Sigmoid colon (tissue), 7 donors: ENCODE data around the gene FBXO5. TPM values are rescaled to one million over a fixed set of nuclear protein-coding genes. Genes with fewer than 3 reads are reported as not detected.

Source experiments
- DNase-seq: peaks from one replicate; pipeline ENCODE4 v3.0.0-alpha.2; 2019
- H3K27ac ChIP-seq, 4 donors: fragments of 200-600 bp; sonication (generic); one replicate each; pipeline ENCODE4 v1.5.1; 2016 to 2019; ENCODE audit warnings: mild to moderate bottlenecking in 1 of 4
- H3K27me3 ChIP-seq, 3 donors: fragments of 200-600 bp; sonication (generic); one replicate each; pipeline ENCODE4 v1.5.1; 2019; ENCODE audit warnings: mild to moderate bottlenecking in 1 of 3
- H3K36me3 ChIP-seq, 4 donors: fragments of 200-600 bp; sonication (generic); one replicate each; pipeline ENCODE4 v1.5.1; 2016 to 2019
- H3K4me1 ChIP-seq, 4 donors: fragments of 200-600 bp; sonication (generic); one replicate each; pipeline ENCODE4 v1.5.1; 2017 to 2019
- H3K4me3 ChIP-seq, 4 donors: fragments of 200-600 bp; sonication (generic); one replicate each; pipeline ENCODE4 v1.5.1; 2017 to 2019; ENCODE audit warnings: mild to moderate bottlenecking in 2 of 4, moderate library complexity in 1 of 4
- H3K9me3 ChIP-seq, 4 donors: fragments of 200-600 bp in 3 of 4; sonication (generic) in 3 of 4; one replicate each; pipeline versions ENCODE4 v1.5.1 to v1.6.1; 2013 to 2019
- EP300 ChIP-seq, 4 donors: sonication (generic); formaldehyde crosslinking; IDR thresholded peaks; one replicate each; pipeline ENCODE4 v1.6.1; 2017; ENCODE audit warnings: antibody characterized with exemption in 4 of 4
- POLR2A ChIP-seq, 2 donors: fragments of 450-650 bp; IDR thresholded peaks; one replicate each; pipeline ENCODE4 v1.6.1; 2016; ENCODE audit warnings: antibody characterized with exemption in 2 of 2, mild to moderate bottlenecking in 2 of 2, moderate library complexity in 2 of 2
- POLR2AphosphoS5 ChIP-seq, 4 donors: sonication (generic); formaldehyde crosslinking; IDR thresholded peaks; one replicate each; pipeline ENCODE4 v1.6.1; 2017; ENCODE audit warnings: antibody characterized with exemption in 4 of 4
- WGBS, 2 donors: extraction: QIAGEN DNeasy Blood & Tissue Kit; methylation state at CpG; one replicate each; pipeline ENCODE4 v1.1.7; 2013; 5-methylcytosine and 5-hydroxymethylcytosine counted together
- intact Hi-C: fragments of 100-400 bp; cut with DNase I; formaldehyde crosslinking; loops from one replicate; pipeline ENCODE4 v1.15.1; 2023
- polyA plus RNA-seq, 3 donors: library from polyadenylated mRNA; stranded (reverse); fragments of 200-250 nt; gene quantifications; one replicate each; pipeline ENCODE4 v1.2.3, GENCODE V29; 2013
- total RNA-seq, 4 donors: library from RNA; depleted of rRNA; stranded (reverse); fragments of >200 nt; gene quantifications; one replicate each; pipeline ENCODE4 v1.1.0, GENCODE V29; 2016
- TF ChIP-seq, protein P1 (sequence below), 4 experiments: fragments of 450-650 bp in 3 of 4; fragments of 200-600 bp in 1 of 4; IDR thresholded peaks; one replicate each; pipeline ENCODE4 v1.5.1; 2016 to 2019; ENCODE audit warnings: antibody characterized with exemption in 4 of 4, mild to moderate bottlenecking in 3 of 4, moderate library complexity in 2 of 4
- donor health status: healthy with polysubstance abuse.
- donor health status: Bipolar disorder and iron deficiency.
- donor health status: healthy.

The FBXO5 gene
- total and polyA plus RNA-seq, 7 donors: 1.8 to 6.4 (median 3.3) TPM

DNA sequence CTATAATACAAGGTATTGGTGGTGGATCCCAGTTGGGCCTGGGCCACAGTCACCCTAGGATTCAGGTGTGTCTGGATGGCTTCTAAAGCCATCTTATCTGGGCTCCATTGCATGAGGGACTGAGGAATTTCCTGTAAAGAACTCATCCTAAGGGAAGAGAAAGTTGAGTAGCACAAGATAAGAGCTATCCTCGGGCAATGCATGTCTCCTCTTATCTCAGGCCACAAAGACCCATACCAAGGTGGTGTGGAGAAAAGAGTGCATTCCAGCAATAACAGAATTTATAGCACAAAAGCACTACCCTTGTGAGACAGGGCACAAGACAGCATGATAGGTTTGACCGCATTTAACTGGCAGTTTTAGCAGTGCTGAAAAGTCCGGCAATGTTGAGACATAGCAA, 34.0 kb upstream of the FBXO5 start:
- H3K9me3 ChIP-seq: no peaks in the 10 kb centered on the region
- H3K27me3 ChIP-seq: no peaks in the 10 kb centered on the region
- WGBS, 2 donors: 82 to 83% methylated on average over 3 of the region's 3 CpGs
- no peak overlapping the region for H3K4me3 ChIP-seq
- no peak overlapping the region for H3K27ac ChIP-seq
- no peaks in the 10 kb centered on the region for H3K4me1 ChIP-seq
- DNase-seq: no peak
- no peaks in the 10 kb centered on the region for H3K36me3 ChIP-seq
- intact Hi-C loops: loop anchor here (5.0 kb wide), 1 partner anchor 40 kb away; no protein-coding TSS in a partner anchor
- TF ChIP-seq EP300 (IDR thresholded peaks at IDR 0.05) (no peak), POLR2AphosphoS5 (IDR thresholded peaks at IDR 0.05) (no peak), POLR2A (IDR thresholded peaks at IDR 0.05) (no peak)
- TF ChIP-seq, protein P1, sequence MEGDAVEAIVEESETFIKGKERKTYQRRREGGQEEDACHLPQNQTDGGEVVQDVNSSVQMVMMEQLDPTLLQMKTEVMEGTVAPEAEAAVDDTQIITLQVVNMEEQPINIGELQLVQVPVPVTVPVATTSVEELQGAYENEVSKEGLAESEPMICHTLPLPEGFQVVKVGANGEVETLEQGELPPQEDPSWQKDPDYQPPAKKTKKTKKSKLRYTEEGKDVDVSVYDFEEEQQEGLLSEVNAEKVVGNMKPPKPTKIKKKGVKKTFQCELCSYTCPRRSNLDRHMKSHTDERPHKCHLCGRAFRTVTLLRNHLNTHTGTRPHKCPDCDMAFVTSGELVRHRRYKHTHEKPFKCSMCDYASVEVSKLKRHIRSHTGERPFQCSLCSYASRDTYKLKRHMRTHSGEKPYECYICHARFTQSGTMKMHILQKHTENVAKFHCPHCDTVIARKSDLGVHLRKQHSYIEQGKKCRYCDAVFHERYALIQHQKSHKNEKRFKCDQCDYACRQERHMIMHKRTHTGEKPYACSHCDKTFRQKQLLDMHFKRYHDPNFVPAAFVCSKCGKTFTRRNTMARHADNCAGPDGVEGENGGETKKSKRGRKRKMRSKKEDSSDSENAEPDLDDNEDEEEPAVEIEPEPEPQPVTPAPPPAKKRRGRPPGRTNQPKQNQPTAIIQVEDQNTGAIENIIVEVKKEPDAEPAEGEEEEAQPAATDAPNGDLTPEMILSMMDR (IDR thresholded peaks at IDR 0.05): no peak

DNA sequence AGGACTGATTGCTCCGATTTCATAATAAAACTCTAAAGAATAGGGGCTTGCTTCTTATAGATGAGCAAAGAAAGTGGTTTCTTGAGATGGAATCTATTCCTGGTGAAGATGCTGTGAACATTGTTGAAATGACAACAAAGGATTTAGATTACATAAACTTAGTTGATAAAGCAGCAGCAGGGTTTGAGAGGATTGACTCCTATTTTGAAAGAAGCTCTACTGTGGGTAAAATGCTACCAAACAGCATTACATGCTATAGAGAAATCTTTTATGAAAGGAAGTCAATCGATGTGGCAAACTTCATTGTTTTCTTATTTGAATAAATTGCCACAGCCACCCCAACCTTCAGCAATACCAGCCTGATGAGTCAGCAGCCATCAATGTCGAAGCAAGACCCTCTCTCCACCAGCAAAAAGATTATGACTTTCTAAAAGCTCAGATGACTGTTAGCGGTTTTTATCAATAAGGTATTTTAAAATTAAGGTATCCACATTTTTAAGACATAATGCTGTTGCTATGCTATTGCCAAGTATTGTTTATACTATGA, 32.3 kb upstream of the FBXO5 start:
- Histone ChIP-seq H3K27me3 (no peaks in the 10 kb centered on the region), H3K36me3 (no peaks in the 10 kb centered on the region), H3K4me3 (no peak overlapping the region), H3K9me3 (no peaks in the 10 kb centered on the region), H3K27ac (no peak overlapping the region), H3K4me1 (no peaks in the 10 kb centered on the region)
- TF ChIP-seq POLR2A (IDR thresholded peaks at IDR 0.05) (no peak), EP300 (IDR thresholded peaks at IDR 0.05) (no peak), POLR2AphosphoS5 (IDR thresholded peaks at IDR 0.05) (no peak)
- TF ChIP-seq, protein P1 (IDR thresholded peaks at IDR 0.05): no peak
- WGBS, 2 donors: 67 to 80% methylated on average over 4 of the region's 4 CpGs
- intact Hi-C loops: loop anchor here (5.0 kb wide), 1 partner anchor 38 kb away; no protein-coding TSS in a partner anchor
- no peak for DNase-seq

DNA sequence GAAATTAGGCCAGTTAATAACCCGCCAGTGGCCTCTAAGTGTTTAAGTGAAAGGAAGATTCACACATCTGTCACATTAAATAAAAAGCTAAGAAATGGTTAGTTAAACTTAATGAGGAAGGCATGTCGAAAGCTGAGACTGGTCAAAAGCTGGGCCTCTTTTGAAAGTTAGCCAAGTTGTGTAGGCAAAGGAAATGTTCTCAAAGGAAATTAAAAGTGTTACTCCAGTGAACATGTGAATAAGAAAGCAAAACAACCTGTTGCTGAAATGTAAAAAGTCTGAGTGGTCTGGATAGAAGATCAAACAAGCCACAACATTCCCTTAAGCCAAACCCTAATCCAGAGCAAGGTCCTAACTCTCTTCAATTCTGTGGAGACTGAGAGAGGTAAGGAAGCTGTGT, 30.6 kb upstream of the FBXO5 start:
- Histone ChIP-seq H3K4me3 (no peak overlapping the region), H3K36me3 (no peaks in the 10 kb centered on the region), H3K9me3 (no peaks in the 10 kb centered on the region), H3K4me1 (no peaks in the 10 kb centered on the region), H3K27me3 (no peaks in the 10 kb centered on the region), H3K27ac (no peak overlapping the region)
- intact Hi-C loops: no loop called here
- TF ChIP-seq POLR2AphosphoS5 (IDR thresholded peaks at IDR 0.05): no peak
- TF ChIP-seq EP300 (IDR thresholded peaks at IDR 0.05): no peak
- no peak for DNase-seq
- WGBS, 2 donors: 67 to 81% methylated on average over 2 of the region's 2 CpGs

DNA sequence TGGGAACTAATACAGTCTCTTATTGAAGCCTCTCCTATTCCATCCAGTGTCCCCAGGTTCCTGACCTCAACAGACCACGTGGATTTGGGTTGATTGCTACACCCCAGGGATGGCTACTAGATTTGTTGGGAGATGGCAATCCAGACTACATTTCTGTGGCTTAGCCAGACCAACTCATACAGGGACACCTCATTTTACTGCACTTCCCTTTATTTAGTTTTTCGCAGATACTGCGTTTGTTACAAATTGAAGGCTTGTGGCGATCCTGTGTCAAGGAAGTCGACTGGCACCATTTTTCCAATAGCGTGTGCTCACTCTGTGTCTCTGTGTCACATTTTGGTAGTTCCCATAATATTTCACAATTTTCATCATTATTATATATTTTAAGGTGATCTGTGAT, 30.0 kb upstream of the FBXO5 start:
- WGBS, 2 donors: 85 to 89% methylated on average over 6 of the region's 6 CpGs
- no peak for DNase-seq
- intact Hi-C loops: no loop called here
- no peaks in the 10 kb centered on the region for H3K9me3 ChIP-seq
- TF ChIP-seq POLR2A (IDR thresholded peaks at IDR 0.05) (no peak), POLR2AphosphoS5 (IDR thresholded peaks at IDR 0.05) (no peak)
- H3K4me1 ChIP-seq: no peaks in the 10 kb centered on the region
- no peak overlapping the region for H3K4me3 ChIP-seq
- H3K36me3 ChIP-seq: no peaks in the 10 kb centered on the region
- H3K27ac ChIP-seq: no peak overlapping the region
- H3K27me3 ChIP-seq: no peaks in the 10 kb centered on the region

DNA sequence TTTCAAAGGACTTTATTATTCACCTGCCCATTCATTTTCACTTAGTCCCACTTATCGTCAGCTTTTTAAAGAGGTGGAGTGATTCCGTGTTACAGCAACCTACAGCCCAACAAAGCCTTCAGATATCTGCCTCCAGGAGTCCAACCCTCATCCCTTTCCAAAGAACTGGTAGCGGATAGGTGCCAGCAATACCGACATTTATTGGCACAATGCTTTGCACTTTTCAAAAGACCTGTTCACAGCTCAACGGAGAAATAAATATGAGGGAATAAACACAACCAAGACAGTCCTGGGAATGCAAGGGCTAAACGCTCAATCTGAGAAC, 20.5 kb upstream of the FBXO5 start:
- H3K9me3 ChIP-seq: no peaks in the 10 kb centered on the region
- peak overlapping the region; percentile 63 to 77 (median 64) for H3K4me3 ChIP-seq
- no peak for DNase-seq
- 2 to 3% methylated on average over 6 of the region's 6 CpGs for WGBS, 2 donors
- intact Hi-C loops: loop anchor here (2.0 kb wide), 1 partner anchor 21 kb away; the partner anchor contains the start of gene FBXO5
- TF ChIP-seq EP300 (IDR thresholded peaks at IDR 0.05): no peak
- H3K4me1 ChIP-seq: peaks cover 0 to 42% (median 33%) of the 10 kb centered on the region in 4 donors
- no peaks in the 10 kb centered on the region for H3K27me3 ChIP-seq
- peaks cover 0 to 1% (median 0%) of the 10 kb centered on the region in 4 donors for H3K36me3 ChIP-seq
- peak overlapping the region; percentile 86 to 90 (median 88) for H3K27ac ChIP-seq

DNA sequence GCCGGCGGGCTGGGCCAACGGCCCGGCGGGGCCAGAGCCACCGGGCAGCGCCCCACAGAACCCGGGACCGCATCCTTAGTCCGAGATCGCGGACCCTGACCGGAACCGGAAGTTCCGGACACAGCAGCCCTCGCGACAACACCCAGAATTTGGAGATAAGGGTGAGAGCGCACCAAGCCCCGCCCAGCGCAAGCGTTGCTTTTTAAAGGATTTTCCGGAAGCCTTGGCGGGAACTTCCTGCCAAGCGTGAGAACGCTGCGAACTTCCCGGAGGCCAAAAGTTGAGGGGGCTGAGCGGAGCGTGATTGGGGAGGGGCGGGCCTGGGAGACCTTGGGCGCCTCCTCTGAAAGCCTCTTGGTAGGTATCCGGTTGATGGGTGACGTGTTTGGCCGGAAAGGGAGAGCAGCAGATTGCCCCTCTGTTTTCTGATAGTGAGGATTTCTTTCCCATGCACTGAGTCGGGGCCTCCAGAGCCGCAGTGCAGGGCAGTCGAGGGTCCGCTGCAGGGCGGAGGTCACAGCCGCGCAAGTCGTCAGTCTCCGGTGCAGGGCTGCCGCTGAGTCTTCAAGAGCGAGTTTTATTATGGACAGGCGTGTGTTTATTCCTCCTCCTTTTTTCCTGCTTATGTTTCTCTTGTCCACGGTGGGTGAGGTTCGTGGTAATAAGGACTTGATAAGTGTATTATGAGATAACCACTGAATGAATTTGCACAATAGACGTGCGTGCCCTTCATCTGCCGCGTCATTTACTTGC, 19.9 kb upstream of the FBXO5 start, which contains the start of gene MTRF1L:
Gene MTRF1L, minus strand, starts transcription at position 97 of the 753 bp plus-strand sequence. Its CDS starts 24 bp downstream, at position 73.
- intact Hi-C loops: loop anchor here (2.0 kb wide), 1 partner anchor 20 kb away; the partner anchor contains the start of gene FBXO5
- H3K27me3 ChIP-seq: no peaks in the 10 kb centered on the region
- no peaks in the 10 kb centered on the region for H3K9me3 ChIP-seq
- TF ChIP-seq EP300 (IDR thresholded peaks at IDR 0.05) (peak in 2 of 4 donors; percentile 31 to 60), POLR2A (IDR thresholded peaks at IDR 0.05) (peak; percentile 66 to 75), POLR2AphosphoS5 (IDR thresholded peaks at IDR 0.05) (peak; percentile 71 to 92 (median 92))
- TF ChIP-seq, protein P1 (IDR thresholded peaks at IDR 0.05): no peak
- DNase-seq: peak; percentile 97
- 0 to 1% methylated on average over 52 of the region's 52 CpGs for WGBS, 2 donors
- H3K27ac ChIP-seq: peak within 1 kb of the TSS; percentile 86 to 90 (median 88)
- peaks cover 0 to 7% (median 0%) of the 10 kb centered on the region in 4 donors for H3K36me3 ChIP-seq
- H3K4me1 ChIP-seq: peaks cover 0 to 42% (median 33%) of the 10 kb centered on the region in 4 donors
- peak within 1 kb of the TSS; percentile 63 to 77 (median 64) for H3K4me3 ChIP-seq
